NB4 (cell line): Measurements from ENCODE around the gene BRMS1L.

Source experiments
- MYC ChIP-seq: IDR thresholded peaks from 2 replicates; pipeline ENCODE4 v1.6.1; 2011; ENCODE audit warnings: low read depth, low read length
- POLR2A ChIP-seq: IDR thresholded peaks from 2 replicates; pipeline ENCODE4 v1.6.1; 2011; ENCODE audit warnings: mild to moderate bottlenecking; ENCODE audit not compliant: insufficient read length; ENCODE audit errors: extremely low read depth
- TF ChIP-seq, protein P1 (sequence below): IDR thresholded peaks from one replicate; pipeline ENCODE4 v1.5.1; 2012; ENCODE audit warnings: low read depth, low read length
- TF ChIP-seq, protein P2 (sequence below): IDR thresholded peaks from 2 replicates; pipeline ENCODE4 v1.6.1; 2011; ENCODE audit warnings: low read depth, low read length

DNA sequence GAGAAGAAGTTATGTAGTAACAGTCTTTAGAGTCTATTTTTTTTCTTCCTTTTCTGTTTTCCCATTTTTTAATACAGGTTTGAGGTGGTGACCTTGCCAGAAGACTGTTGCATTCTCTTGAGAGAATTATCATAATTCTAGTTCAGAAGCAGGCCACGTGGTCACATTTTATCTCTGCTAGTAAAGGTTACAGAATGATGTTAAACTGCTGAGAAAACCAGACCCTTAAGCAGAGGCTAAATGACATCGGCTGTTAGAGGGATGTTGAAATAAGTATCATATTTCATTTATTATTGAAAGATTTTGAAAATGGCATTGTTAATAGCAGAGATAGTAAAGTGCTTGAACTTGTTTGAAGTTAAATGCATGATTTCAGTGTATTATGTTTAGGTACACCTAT, 49.2 kb downstream of the BRMS1L start:
- TF ChIP-seq, protein P1, sequence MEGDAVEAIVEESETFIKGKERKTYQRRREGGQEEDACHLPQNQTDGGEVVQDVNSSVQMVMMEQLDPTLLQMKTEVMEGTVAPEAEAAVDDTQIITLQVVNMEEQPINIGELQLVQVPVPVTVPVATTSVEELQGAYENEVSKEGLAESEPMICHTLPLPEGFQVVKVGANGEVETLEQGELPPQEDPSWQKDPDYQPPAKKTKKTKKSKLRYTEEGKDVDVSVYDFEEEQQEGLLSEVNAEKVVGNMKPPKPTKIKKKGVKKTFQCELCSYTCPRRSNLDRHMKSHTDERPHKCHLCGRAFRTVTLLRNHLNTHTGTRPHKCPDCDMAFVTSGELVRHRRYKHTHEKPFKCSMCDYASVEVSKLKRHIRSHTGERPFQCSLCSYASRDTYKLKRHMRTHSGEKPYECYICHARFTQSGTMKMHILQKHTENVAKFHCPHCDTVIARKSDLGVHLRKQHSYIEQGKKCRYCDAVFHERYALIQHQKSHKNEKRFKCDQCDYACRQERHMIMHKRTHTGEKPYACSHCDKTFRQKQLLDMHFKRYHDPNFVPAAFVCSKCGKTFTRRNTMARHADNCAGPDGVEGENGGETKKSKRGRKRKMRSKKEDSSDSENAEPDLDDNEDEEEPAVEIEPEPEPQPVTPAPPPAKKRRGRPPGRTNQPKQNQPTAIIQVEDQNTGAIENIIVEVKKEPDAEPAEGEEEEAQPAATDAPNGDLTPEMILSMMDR = no peak
- TF ChIP-seq MYC = no peak
- TF ChIP-seq POLR2A = no peak
- TF ChIP-seq, protein P2, sequence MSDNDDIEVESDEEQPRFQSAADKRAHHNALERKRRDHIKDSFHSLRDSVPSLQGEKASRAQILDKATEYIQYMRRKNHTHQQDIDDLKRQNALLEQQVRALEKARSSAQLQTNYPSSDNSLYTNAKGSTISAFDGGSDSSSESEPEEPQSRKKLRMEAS = no peak
